ENCODE data around the gene FCRL5. TPM values are rescaled to one million over a fixed set of nuclear protein-coding genes. Genes with fewer than 3 reads are reported as not detected.

FCRL5 gene
- total and polyA plus RNA-seq, 2 donors (not counting 3 experiments of a cell fraction or from before 2014, with no cell fraction given), result not detected

DNA sequence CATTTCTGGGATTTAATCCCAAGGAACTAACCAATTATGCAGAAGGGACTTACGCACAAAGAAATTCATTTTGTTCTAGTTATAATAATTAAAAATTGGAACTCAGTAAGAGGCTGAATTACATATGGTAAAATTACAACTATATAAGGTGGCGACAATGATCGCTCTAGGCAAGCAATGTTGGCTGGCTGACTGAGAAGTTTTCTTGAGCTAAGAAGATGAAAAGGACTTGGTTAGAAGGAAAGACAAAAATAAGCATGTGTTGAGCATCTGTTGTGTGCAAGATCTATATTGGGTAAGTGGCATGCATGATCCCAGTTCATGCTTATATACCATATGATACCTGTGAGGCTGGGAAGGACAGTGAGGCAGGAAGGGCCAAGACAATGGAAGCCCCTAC is 80.8 kb downstream of the FCRL5 start:
- no peak for FAIRE-seq
- BruUV-seq (replicated peaks), result no TSS peak

GRCh38 chr1:157469752-157470675 is 82.3 kb downstream of the FCRL5 start:
- dilution Hi-C loops (cut with MboI; ENCODE audit: extremely low pct_ligation_motif_present, low sequenced_read_pairs), result no loop called here
- ChIA-PET POLR2A (no interaction called here), CTCF (no interaction called here)
- no peak overlapping the region for H2AFZ ChIP-seq (ENCODE audit: low read depth, low read length)
- no peak overlapping the region for H3K4me2 ChIP-seq (ENCODE audit: insufficient read depth, low read length)
- peaks cover 4% of the 10 kb centered on the region for H3K4me1 ChIP-seq (ENCODE audit: control insufficient read depth, extremely low read depth, insufficient read depth, low read length)
- no peaks in the 10 kb centered on the region for H3K9me1 ChIP-seq (replicated peaks; ENCODE audit: control insufficient read depth, extremely low read depth, insufficient read depth, low read length)
- H3K9me3 ChIP-seq (replicated peaks; ENCODE audit: control insufficient read depth, insufficient read depth, low read length), result no peaks in the 10 kb centered on the region
- no peaks in the 10 kb centered on the region for H3K36me3 ChIP-seq (ENCODE audit: control insufficient read depth in 2 of 2, extremely low read depth in 1 of 2, insufficient read depth in 2 of 2, low read length in 2 of 2)
- no peak for FAIRE-seq
- no peaks in the 10 kb centered on the region for H3K79me2 ChIP-seq (ENCODE audit: control insufficient read depth, insufficient read depth, low read length)
- no TSS peak for BruUV-seq (replicated peaks)
- H3K4me3 ChIP-seq (replicated peaks in 1 of 3; ENCODE audit: insufficient read depth in 1 of 3, low read depth in 1 of 3, low read length in 3 of 3), result no peak overlapping the region
- TF ChIP-seq MYC (IDR thresholded peaks at IDR 0.05; ENCODE audit: low read depth, low read length), result no peak
- H3K27ac ChIP-seq (ENCODE audit: insufficient read depth, low read depth, low read length), result no peak overlapping the region
- H3K9ac ChIP-seq (replicated peaks; ENCODE audit: extremely low read depth, insufficient read depth, low read length), result no peak overlapping the region
- no peak for DNase-seq (ENCODE audit: low read depth, low spot score)
- intact Hi-C loops (cut with micrococcal nuclease), result no loop called here
- peaks cover 2 to 7% of the 10 kb centered on the region in 2 experiments for H3K27me3 ChIP-seq (ENCODE audit: control insufficient read depth in 2 of 2, insufficient read depth in 2 of 2, low read length in 2 of 2)
- no peaks in the 10 kb centered on the region for H4K20me1 ChIP-seq (replicated peaks; ENCODE audit: control insufficient read depth, extremely low read depth, insufficient read depth, low read length)

More for the DNA sequence above, 80.8 kb downstream of the FCRL5 start:
- Histone ChIP-seq H3K4me1 (ENCODE audit: control insufficient read depth, extremely low read depth, insufficient read depth, low read length) (peaks cover 4% of the 10 kb centered on the region), H3K4me3 (replicated peaks in 1 of 3; ENCODE audit: insufficient read depth in 1 of 3, low read depth in 1 of 3, low read length in 3 of 3) (no peak overlapping the region), H3K9me1 (replicated peaks; ENCODE audit: control insufficient read depth, extremely low read depth, insufficient read depth, low read length) (no peaks in the 10 kb centered on the region), H3K27me3 (ENCODE audit: control insufficient read depth in 2 of 2, insufficient read depth in 2 of 2, low read length in 2 of 2) (peaks cover 2 to 7% of the 10 kb centered on the region in 2 experiments), H3K9me3 (replicated peaks; ENCODE audit: control insufficient read depth, insufficient read depth, low read length) (no peaks in the 10 kb centered on the region), H3K79me2 (ENCODE audit: control insufficient read depth, insufficient read depth, low read length) (no peaks in the 10 kb centered on the region), H3K4me2 (ENCODE audit: insufficient read depth, low read length) (no peak overlapping the region), H4K20me1 (replicated peaks; ENCODE audit: control insufficient read depth, extremely low read depth, insufficient read depth, low read length) (no peaks in the 10 kb centered on the region), H3K27ac (ENCODE audit: insufficient read depth, low read depth, low read length) (no peak overlapping the region), H3K36me3 (ENCODE audit: control insufficient read depth in 2 of 2, extremely low read depth in 1 of 2, insufficient read depth in 2 of 2, low read length in 2 of 2) (no peaks in the 10 kb centered on the region), H3K9ac (replicated peaks; ENCODE audit: extremely low read depth, insufficient read depth, low read length) (no peak overlapping the region), H2AFZ (ENCODE audit: low read depth, low read length) (no peak overlapping the region)
- intact Hi-C loops (cut with micrococcal nuclease) (no loop called here), dilution Hi-C loops (cut with MboI; ENCODE audit: extremely low pct_ligation_motif_present, low sequenced_read_pairs) (no loop called here)
- DNase-seq (ENCODE audit: low read depth, low spot score), result no peak
- POLR2A ChIA-PET, result no interaction called here
- no peak for TF ChIP-seq MYC (IDR thresholded peaks at IDR 0.05; ENCODE audit: low read depth, low read length)
- CTCF ChIA-PET, result no interaction called here
